GM12873 (cell line): ENCODE measurements around the gene NXPE1.

Experiments
- CTCF ChIP-seq: IDR thresholded peaks from 2 replicates; pipeline ENCODE4 v1.5.1; 2012; ENCODE audit warnings: low read depth, mild to moderate bottlenecking, moderate library complexity, low read length, control low read depth; ENCODE audit not compliant: insufficient read depth; ENCODE audit errors: missing control alignments

NXPE1 gene

GRCh38 chr11:114559425-114560310 lies at the start of gene NXPE1:
Gene NXPE1 (minus strand): TSS chr11:114559881. CDS start chr11:114551201, 8,680 bp downstream.
- no peak for TF ChIP-seq CTCF

GRCh38 chr11:114609429-114609828 lies 49.7 kb upstream of the NXPE1 start:
- no peak for TF ChIP-seq CTCF

DNA sequence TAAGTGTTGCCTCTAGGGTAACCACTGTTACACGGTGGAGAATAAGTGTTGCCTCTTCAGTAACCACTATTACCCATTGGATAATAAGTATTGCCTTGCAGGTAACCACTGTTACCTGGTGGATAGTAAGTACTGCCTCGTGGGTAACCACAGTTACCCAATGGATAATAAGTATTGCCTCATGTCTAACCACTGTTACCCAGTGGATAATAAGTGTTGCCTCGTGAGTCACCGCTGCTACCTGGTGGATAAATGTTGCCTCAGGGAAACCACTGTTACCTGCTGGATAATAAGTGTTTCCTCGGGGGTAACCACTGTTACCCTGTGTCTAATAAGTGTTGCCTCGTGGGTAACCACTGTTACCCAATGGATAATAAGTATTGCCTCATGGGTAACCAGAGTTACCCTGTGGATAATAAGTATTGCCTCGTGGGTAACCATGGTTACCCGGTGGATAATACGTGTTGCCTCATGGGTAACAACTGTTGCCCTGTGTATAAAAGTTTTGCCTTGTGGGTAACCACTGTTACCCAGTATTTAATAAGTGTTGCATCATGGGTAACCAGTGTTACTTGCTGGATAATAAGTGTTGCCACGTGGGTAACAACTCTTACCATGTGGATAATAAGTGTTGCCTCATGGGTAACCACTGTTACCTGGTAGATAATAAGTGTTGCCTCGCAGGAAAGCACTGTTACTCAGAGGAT lies 48.2 kb upstream of the NXPE1 start:
- no peak for TF ChIP-seq CTCF

- no peak for TF ChIP-seq CTCF
Measured at GRCh38 chr11:114606003-114606801, 46.5 kb upstream of the NXPE1 start.

GRCh38 chr11:114605370-114605769 lies 45.7 kb upstream of the NXPE1 start:
- TF ChIP-seq CTCF: no peak

DNA sequence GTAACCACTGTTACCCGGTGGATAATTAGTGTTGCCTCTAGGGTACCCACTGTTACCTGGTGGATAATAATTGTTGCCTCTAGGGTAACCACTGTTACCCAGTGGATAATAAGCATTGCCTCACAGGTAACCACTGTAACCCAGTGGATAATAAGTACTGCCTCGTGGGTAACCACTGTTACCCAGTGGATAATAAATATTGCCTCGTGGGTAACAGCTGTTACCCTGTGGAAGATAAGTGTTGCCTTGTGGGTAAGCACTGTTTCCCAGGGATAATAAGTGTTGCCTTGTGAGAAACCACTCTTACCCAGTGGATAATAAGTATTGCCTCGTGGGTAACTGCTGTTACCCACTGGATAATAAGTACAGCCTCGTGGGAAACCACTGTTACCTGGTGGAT lies 45.2 kb upstream of the NXPE1 start:
- no peak for TF ChIP-seq CTCF
